Head of caudate nucleus (tissue), 42 donors: Measurements from ENCODE around the gene MFSD11.

Source experiments
- DNase-seq, 42 donors: peaks; one replicate each; pipeline versions ENCODE4 v3.0.0 to v3.0.0-alpha.2; 2020 to 2021; ENCODE audit warnings: mixed read lengths in 7 of 42
- intact Hi-C: fragments of 100-400 bp; cut with DNase I; formaldehyde crosslinking; loops from one replicate; pipeline ENCODE4 v1.15.0; 2022

Gene MFSD11

DNA sequence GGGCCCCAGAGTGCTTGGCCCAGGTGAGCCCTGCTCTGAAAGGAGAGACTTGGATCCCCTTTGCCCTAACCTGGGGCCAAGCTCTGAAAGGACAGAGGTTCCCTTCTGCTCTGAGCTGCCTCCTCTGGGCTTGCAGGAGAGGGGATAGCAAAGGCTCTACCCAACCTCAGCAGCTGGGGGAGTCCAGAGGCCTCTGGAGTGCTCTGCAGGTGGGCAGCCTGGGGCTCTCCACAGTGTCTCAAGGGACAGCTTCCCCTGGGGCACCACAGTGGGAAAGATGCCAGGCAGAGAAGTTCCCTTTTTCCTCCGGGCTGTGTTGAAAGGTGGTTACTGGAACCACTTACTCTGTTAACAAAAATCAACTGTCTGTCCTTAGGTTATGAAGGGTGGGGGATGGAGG, 82.1 kb downstream of the MFSD11 start:
- intact Hi-C loops, result no loop called here

GRCh38 chr17:76820561-76820960, 82.6 kb downstream of the MFSD11 start:
- intact Hi-C loops, result no loop called here
- no peak for DNase-seq

More for the DNA sequence above, 82.1 kb downstream of the MFSD11 start:
- DNase-seq, result no peak

DNA sequence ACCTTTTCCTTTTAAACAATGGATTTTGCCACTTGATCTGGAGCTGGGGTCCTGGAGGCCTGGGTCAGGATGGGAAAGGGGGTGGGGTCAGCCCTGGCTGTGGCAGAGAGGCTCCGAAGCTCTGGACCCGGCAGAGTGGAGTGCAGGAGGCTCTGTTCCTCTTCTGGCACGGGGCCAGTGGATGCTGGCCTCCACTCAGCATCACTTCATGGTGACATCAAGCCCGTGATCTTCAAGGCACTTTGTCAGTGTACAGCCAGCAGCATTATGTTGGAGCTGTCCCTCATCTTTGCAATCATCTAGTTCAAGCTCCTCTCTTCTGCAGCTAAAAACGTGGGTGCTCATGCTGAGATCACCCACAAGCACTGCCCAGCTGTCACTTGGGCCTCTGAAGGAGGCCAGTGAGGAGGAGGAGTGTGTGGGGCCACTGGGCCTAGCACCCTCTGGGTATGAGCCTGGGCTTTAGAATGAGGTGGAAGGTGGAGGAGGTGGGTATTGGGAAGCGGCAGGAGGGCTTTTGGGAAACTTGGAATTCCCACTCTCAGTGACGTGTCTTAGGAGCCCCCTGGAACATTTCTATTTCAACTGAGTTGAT, 84.4 kb downstream of the MFSD11 start:
- DNase-seq, result no peak
- intact Hi-C loops, result no loop called here

DNA sequence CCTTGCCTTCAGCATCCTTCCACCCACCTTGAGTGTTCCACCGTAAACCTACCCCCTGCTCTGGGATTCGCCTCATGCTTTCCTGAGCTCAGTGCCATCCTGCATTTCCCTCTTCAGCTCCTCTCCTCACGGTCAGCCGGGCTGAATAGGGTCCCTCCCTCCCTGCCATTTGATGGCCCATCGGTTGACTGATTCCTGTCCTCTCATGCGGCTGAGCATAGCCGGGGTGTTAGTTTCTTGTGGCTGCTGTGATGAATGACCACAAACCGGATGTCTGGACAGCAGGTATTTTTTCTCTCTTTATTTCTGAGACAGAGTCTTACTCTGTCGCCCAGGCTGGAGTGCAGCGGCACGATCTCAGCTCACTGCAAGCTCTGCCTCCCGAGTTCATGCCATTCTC, 86.2 kb downstream of the MFSD11 start:
- DNase-seq, result no peak
- intact Hi-C loops, result no loop called here

DNA sequence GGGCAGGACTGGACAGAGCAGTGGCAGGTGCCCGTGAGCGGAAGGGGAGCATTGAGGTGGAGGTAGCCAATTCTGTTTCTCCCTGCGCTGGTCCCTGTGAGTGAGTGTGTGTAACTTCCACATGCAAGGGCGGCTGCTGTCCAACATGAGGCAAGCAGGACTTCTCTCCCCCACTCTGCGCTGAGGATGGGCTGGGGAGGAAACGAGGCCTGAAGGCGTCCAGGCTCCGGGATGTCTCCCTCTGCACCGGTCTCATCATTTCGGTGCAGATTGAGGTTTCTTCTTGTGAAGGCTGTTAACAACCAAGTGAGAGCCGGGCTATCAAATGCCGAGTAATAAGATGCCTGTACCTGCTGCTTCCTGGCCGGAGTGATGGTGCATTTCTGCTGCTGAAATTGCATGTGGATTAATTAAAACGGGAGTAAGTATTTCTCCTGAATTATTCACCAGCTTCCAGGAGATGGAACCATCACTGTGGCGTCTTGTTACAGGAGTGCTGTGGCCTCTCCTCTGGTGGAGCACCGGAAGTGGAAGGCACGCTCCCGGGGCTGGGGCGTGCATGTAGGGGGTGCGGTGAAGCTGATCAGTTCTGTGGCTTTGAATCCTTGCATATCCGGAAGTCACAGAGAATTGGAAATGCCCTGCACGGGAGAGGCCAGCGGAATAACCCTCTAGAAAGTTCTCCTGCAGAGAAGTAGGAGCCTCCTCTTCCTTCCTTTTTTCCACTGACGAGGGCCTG, 88.6 kb downstream of the MFSD11 start:
- DNase-seq, result no peak
- intact Hi-C loops, result no loop called here

DNA sequence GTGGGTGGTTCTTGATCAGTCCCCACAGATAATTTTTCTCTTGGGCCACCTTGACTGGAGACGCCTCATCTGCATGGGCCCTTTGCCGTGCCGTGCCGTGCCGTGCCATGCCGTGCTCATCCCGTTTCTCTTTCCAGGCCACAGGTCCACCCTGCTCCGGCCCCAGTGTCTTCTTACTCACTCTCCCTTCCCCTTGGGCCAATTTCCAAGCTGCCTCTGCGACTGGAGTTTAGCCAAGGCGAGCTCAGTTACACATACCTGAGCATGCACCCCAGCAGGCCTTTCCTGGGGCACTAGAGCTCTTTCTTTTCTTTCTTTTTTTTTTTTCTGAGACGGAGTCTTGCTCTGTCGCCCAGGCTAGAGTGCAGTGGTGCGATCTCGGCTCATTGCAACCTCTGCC, 89.8 kb downstream of the MFSD11 start:
- no peak for DNase-seq
- intact Hi-C loops, result no loop called here
